ENCODE data around the gene GPR45.
"Not testable (repeated sequence)": the region's sequence is repeated elsewhere in the genome, so short reads cannot be mapped to it uniquely, and the experiment has no call there.

Gene GPR45

GRCh38 chr2:105241443-105241842, at the start of gene GPR45:
TSS of gene GPR45 (plus strand) at chr2:105241743. CDS start at chr2:105241859, 116 bp downstream.
- no peak for ATAC-seq

GRCh38 chr2:105194022-105194675, 47.4 kb upstream of the GPR45 start:
- ATAC-seq: no peak

- ATAC-seq: no peak
Observed at GRCh38 chr2:105196651-105197050, 44.9 kb upstream of the GPR45 start.

GRCh38 chr2:105215586-105216192, 25.9 kb upstream of the GPR45 start:
- no peak for ATAC-seq

GRCh38 chr2:105220604-105221003, 20.9 kb upstream of the GPR45 start:
- ATAC-seq: no peak

GRCh38 chr2:105224444-105224843, 17.1 kb upstream of the GPR45 start:
- no peak for ATAC-seq

GRCh38 chr2:105231232-105231619, 10.3 kb upstream of the GPR45 start:
- ATAC-seq: no peak

GRCh38 chr2:105235388-105236059, 6.0 kb upstream of the GPR45 start:
- ATAC-seq: peak; percentile 43 to 51

GRCh38 chr2:105236060-105236424, 5.5 kb upstream of the GPR45 start:
- no peak for ATAC-seq

- ATAC-seq: no peak
Observed at GRCh38 chr2:105237045-105237765, 4.3 kb upstream of the GPR45 start.

- no peak for ATAC-seq
Observed at GRCh38 chr2:105238664-105239240, 2.8 kb upstream of the GPR45 start.

GRCh38 chr2:105239924-105240323, 1.6 kb upstream of the GPR45 start:
- no peak for ATAC-seq

- no peak for ATAC-seq
Observed at GRCh38 chr2:105242286-105242993, 897 bp downstream of the GPR45 start.

GRCh38 chr2:105243961-105244360, 2.4 kb downstream of the GPR45 start:
- ATAC-seq: no peak

- ATAC-seq: no peak
Observed at GRCh38 chr2:105244451-105244850, 2.9 kb downstream of the GPR45 start.

- ATAC-seq: no peak
Observed at GRCh38 chr2:105248316-105249070, 7.0 kb downstream of the GPR45 start.

- ATAC-seq: no peak
Observed at GRCh38 chr2:105249181-105249580, 7.6 kb downstream of the GPR45 start.

- no peak for ATAC-seq
Observed at GRCh38 chr2:105249891-105250290, 8.3 kb downstream of the GPR45 start.

GRCh38 chr2:105251016-105251648, 9.6 kb downstream of the GPR45 start:
- not testable (repeated sequence) for ATAC-seq

GRCh38 chr2:105252271-105252670, 10.7 kb downstream of the GPR45 start:
- no peak for ATAC-seq

GRCh38 chr2:105254531-105255210, 13.1 kb downstream of the GPR45 start:
- ATAC-seq: no peak

Data from activated CD4-positive, CD25-positive, alpha-beta regulatory T cell treated with anti-CD3 and anti-CD28 coated beads, Interleukin-2, amount 50 U/mL, for 24 hours (primary cell).